Left ventricle myocardium inferior (tissue), 1 donor: ENCODE data around the gene MTMR11. TPM values are rescaled to one million over a fixed set of nuclear protein-coding genes. Genes with fewer than 3 reads are reported as not detected.

Experiments
- DNase-seq: peaks from one replicate; pipeline ENCODE4 v3.0.0-alpha.2; 2020
- H3K27ac ChIP-seq: fragments of 200-600 bp; replicated peaks from 2 replicates; pipeline ENCODE4 v1.8.0; 2021
- H3K27me3 ChIP-seq: fragments of 200-600 bp; 2 replicates; pipeline ENCODE4 v1.8.0; 2021; ENCODE audit warnings: low read depth
- H3K36me3 ChIP-seq: fragments of 200-600 bp; 2 replicates; pipeline ENCODE4 v1.8.0; 2021
- H3K4me1 ChIP-seq: fragments of 200-600 bp; 2 replicates; pipeline ENCODE4 v1.8.0; 2021
- H3K4me3 ChIP-seq: fragments of 200-600 bp; 2 replicates; pipeline ENCODE4 v1.8.0; 2021; ENCODE audit warnings: mild to moderate bottlenecking, moderate library complexity
- H3K9me3 ChIP-seq: fragments of 200-600 bp; replicated peaks from 2 replicates; pipeline ENCODE4 v1.8.0; 2021
- intact Hi-C: fragments of 100-400 bp; cut with micrococcal nuclease; formaldehyde crosslinking; loops from one replicate; pipeline ENCODE4 v1.11.0; 2022
- total RNA-seq: library from RNA; stranded (reverse); fragmentation: NEBNext Ultra II Directional; extraction: Animal tissue kit (Norgen Biotek cat#: 25700); gene quantifications from one replicate; pipeline ENCODE4 v1.2.1, GENCODE V29; 2021
- TF ChIP-seq, protein P1 (sequence below): fragments of 200-600 bp; IDR thresholded peaks from 2 replicates; pipeline ENCODE4 v1.8.0; 2021; ENCODE audit warnings: antibody characterized with exemption, mild to moderate bottlenecking, borderline replicate concordance
- donor health status: DM: no; HTN: yes; CAD: no; lungs with severe emphysema.

The MTMR11 gene
- total RNA-seq, 1 donor from 2014 or later = 4.9 TPM

- no peaks in the 10 kb centered on the region for H3K9me3 ChIP-seq
- H3K27ac ChIP-seq = no peak overlapping the region
- intact Hi-C loops = no loop called here
- TF ChIP-seq, protein P1, sequence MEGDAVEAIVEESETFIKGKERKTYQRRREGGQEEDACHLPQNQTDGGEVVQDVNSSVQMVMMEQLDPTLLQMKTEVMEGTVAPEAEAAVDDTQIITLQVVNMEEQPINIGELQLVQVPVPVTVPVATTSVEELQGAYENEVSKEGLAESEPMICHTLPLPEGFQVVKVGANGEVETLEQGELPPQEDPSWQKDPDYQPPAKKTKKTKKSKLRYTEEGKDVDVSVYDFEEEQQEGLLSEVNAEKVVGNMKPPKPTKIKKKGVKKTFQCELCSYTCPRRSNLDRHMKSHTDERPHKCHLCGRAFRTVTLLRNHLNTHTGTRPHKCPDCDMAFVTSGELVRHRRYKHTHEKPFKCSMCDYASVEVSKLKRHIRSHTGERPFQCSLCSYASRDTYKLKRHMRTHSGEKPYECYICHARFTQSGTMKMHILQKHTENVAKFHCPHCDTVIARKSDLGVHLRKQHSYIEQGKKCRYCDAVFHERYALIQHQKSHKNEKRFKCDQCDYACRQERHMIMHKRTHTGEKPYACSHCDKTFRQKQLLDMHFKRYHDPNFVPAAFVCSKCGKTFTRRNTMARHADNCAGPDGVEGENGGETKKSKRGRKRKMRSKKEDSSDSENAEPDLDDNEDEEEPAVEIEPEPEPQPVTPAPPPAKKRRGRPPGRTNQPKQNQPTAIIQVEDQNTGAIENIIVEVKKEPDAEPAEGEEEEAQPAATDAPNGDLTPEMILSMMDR = no peak
- DNase-seq = no peak
- no peak overlapping the region for H3K4me3 ChIP-seq
- no peaks in the 10 kb centered on the region for H3K27me3 ChIP-seq
- H3K4me1 ChIP-seq = peaks cover 3% of the 10 kb centered on the region
- peaks cover 92% of the 10 kb centered on the region for H3K36me3 ChIP-seq
Measured at GRCh38 chr1:149972547-149972946, 35.9 kb upstream of the MTMR11 start.

DNA sequence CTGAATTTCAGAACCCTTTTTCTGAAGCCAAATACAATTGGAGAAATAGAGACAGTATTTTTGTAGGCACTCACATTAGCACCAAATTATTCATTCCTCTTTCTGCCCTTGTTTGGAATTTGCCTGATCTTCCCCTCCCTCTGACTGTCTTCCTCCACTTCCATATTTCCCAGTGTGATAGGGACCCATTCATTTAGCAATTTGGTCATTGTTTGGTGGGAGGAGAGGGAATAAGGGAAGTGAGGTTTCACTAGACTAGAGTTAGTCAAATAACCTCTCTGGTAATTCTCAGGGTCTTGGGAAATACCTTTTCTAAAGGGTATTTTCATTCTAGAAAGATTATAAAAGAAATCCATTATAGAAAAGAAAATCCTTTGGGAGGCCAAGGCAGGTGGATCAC, 31.0 kb upstream of the MTMR11 start:
- peaks cover 16% of the 10 kb centered on the region for H3K4me1 ChIP-seq
- peaks cover 95% of the 10 kb centered on the region for H3K36me3 ChIP-seq
- no peak for DNase-seq
- no peak overlapping the region for H3K4me3 ChIP-seq
- H3K27me3 ChIP-seq = no peaks in the 10 kb centered on the region
- no peaks in the 10 kb centered on the region for H3K9me3 ChIP-seq
- intact Hi-C loops = loop anchor here (10.0 kb wide), 1 partner anchor 197 kb away; no protein-coding TSS in a partner anchor
- TF ChIP-seq, protein P1 = no peak
- no peak overlapping the region for H3K27ac ChIP-seq

- Histone ChIP-seq H3K27me3 (no peaks in the 10 kb centered on the region), H3K27ac (no peak overlapping the region), H3K4me3 (no peak overlapping the region), H3K9me3 (no peaks in the 10 kb centered on the region), H3K4me1 (peaks cover 22% of the 10 kb centered on the region), H3K36me3 (peaks cover 91% of the 10 kb centered on the region)
- TF ChIP-seq, protein P1 = no peak
- no peak for DNase-seq
- intact Hi-C loops = loop anchor here (10.0 kb wide), 1 partner anchor 198 kb away; no protein-coding TSS in a partner anchor
Measured at GRCh38 chr1:149967041-149967440, 30.4 kb upstream of the MTMR11 start.

GRCh38 chr1:149966405-149966804, 29.7 kb upstream of the MTMR11 start:
- H3K27me3 ChIP-seq = no peaks in the 10 kb centered on the region
- TF ChIP-seq, protein P1 = no peak
- H3K9me3 ChIP-seq = no peaks in the 10 kb centered on the region
- H3K27ac ChIP-seq = no peak overlapping the region
- no peak for DNase-seq
- intact Hi-C loops = loop anchor here (10.0 kb wide), 1 partner anchor 198 kb away; no protein-coding TSS in a partner anchor
- peaks cover 27% of the 10 kb centered on the region for H3K4me1 ChIP-seq
- H3K36me3 ChIP-seq = peaks cover 89% of the 10 kb centered on the region
- H3K4me3 ChIP-seq = no peak overlapping the region

DNA sequence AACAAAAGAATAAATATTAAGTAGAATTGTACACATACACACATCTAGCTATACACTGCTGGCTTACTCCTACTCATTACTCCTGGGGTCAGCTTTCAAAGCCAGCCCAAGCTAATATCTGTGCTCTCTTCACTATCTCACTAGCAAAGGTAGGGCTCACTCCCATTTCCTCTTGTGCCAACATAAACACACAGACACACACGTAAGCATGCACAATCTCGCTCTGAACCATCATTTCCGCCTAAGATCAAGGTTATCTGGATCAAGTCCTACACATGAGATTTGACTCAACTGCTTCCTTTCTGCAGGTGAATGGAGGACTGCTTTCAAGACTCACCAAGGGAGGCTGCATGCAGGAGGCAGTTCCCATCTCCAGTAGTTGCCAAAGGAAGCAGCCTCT, 28.8 kb upstream of the MTMR11 start:
- H3K4me1 ChIP-seq = peaks cover 27% of the 10 kb centered on the region
- no peak for DNase-seq
- H3K36me3 ChIP-seq = peaks cover 84% of the 10 kb centered on the region
- intact Hi-C loops = loop anchor here (10.0 kb wide), 1 partner anchor 199 kb away; no protein-coding TSS in a partner anchor
- no peak overlapping the region for H3K4me3 ChIP-seq
- no peaks in the 10 kb centered on the region for H3K27me3 ChIP-seq
- TF ChIP-seq, protein P1 = no peak
- no peaks in the 10 kb centered on the region for H3K9me3 ChIP-seq
- no peak overlapping the region for H3K27ac ChIP-seq
